K562 (cell line): ENCODE measurements around the gene PKD1. TPM values are rescaled to one million over a fixed set of nuclear protein-coding genes. Genes with fewer than 3 reads are reported as not detected.
"Not testable (repeated sequence)": the region's sequence is repeated elsewhere in the genome, so short reads cannot be mapped to it uniquely, and the experiment has no call there.

ENCODE experiments used
- BHLHE40 ChIP-seq: IDR thresholded peaks from 2 replicates; pipeline ENCODE4 v1.6.1; 2011; ENCODE audit warnings: low read length, improper control_type of control experiment
- ESRRA ChIP-seq: fragments of 450-650 bp; IDR thresholded peaks from 2 replicates; pipeline ENCODE4 v1.6.1; 2014; ENCODE audit warnings: low read depth, mild to moderate bottlenecking, moderate library complexity, borderline replicate concordance
- FOXK2 ChIP-seq, 2 experiments: fragments of 450-650 bp; IDR thresholded peaks in 1 of 2; conservative IDR thresholded peaks in 1 of 2; 2 replicates each; pipeline ENCODE4 v1.6.1; 2016; ENCODE audit warnings: low read depth in 2 of 2, mild to moderate bottlenecking in 1 of 2
- GMEB1 ChIP-seq: fragments of 250-450 bp; sonication (Bioruptor Pico); IDR thresholded peaks from 2 replicates; pipeline ENCODE4 v1.4.0; 2020; ENCODE audit warnings: mild to moderate bottlenecking
- HMGN3 ChIP-seq: IDR thresholded peaks from 2 replicates; pipeline ENCODE4 v1.6.1; 2011; ENCODE audit warnings: borderline replicate concordance, low read depth, mild to moderate bottlenecking, mixed read lengths, low read length; ENCODE audit not compliant: insufficient read length; ENCODE audit errors: extremely low read depth
- MAX ChIP-seq: sonication (generic); formaldehyde crosslinking; IDR thresholded peaks from 2 replicates; pipeline ENCODE4 v1.9.0; 2022; ENCODE audit warnings: mild to moderate bottlenecking, missing genetic modification reagents
- MYC ChIP-seq, 2 experiments: fragments of 250-450 bp in 1 of 2; sonication (Bioruptor Pico) in 1 of 2; IDR thresholded peaks; 2 replicates each; pipeline versions ENCODE4 v1.5.1 to v1.6.1; 2012 to 2021; ENCODE audit warnings: low read depth in 2 of 2, borderline replicate concordance in 1 of 2, improper control_type of control experiment in 1 of 2, low read length in 1 of 2, mild to moderate bottlenecking in 1 of 2, moderate library complexity in 1 of 2
- POLR2A ChIP-seq: fragments of 450-650 bp; conservative IDR thresholded peaks from 2 replicates; pipeline ENCODE4 v1.6.1; 2016
- SRF ChIP-seq, 2 experiments: fragments of 250-450, 450-650 bp in 1 of 2; sonication (Bioruptor Pico) in 1 of 2; sonication (generic) in 1 of 2; formaldehyde crosslinking; IDR thresholded peaks; 2 replicates each; pipeline versions ENCODE4 v1.5.0 to v1.5.1; 2020 to 2022; ENCODE audit warnings: mild to moderate bottlenecking in 1 of 2, missing genetic modification reagents in 1 of 2
- TARDBP ChIP-seq: fragments of 450-650 bp; IDR thresholded peaks from 2 replicates; pipeline ENCODE4 v1.6.1; 2016
- polyA plus RNA-seq, 8 experiments: library from polyadenylated mRNA; depleted of rRNA in 4 of 8; stranded (reverse) in 5 of 8; unstranded in 3 of 8; fragments of >200 nt; fragmentation: Nextera tagmentation in 2 of 8; fragmentation: Illumina TruSeq in 1 of 8; extraction: Ambion mirVana in 2 of 8; extraction: Trizol in 1 of 8; gene quantifications; 2 replicates each; pipeline versions ENCODE4 v1.2.1 to v1.2.3, GENCODE V29; 2011 to 2014; ENCODE audit warnings: inconsistent platforms in 1 of 8, missing spikeins in 1 of 8
- total RNA-seq, 7 experiments: library from RNA; depleted of rRNA in 6 of 7; stranded (reverse); fragments of >200 nt in 6 of 7; fragmentation: Illumina TruSeq in 2 of 7; extraction: Trizol in 2 of 7; gene quantifications; 2 replicates each; pipeline versions ENCODE4 v1.2.1 to v1.2.3, GENCODE V29; 2011 to 2021; ENCODE audit warnings: low replicate concordance in 1 of 7

Gene PKD1
- total and polyA plus RNA-seq, 9 of the 15 experiments (the other 6 are each of a cell fraction or from before 2014, with no cell fraction given): 0.23 to 93.5 (median 12.6) TPM

GRCh38 chr16:2135770-2136490 is at the start of gene PKD1 (continued):
- TF ChIP-seq SRF (CRISPR knock-in tag; IDR thresholded peaks at IDR 0.05) (peak in 1 of 2 experiments; percentile 34; a peak in 1 of 4 replicates), FOXK2 (conservative IDR thresholded peaks at IDR 0.05 in 1 of 2, IDR thresholded peaks at IDR 0.05 in 1 of 2; ENCODE audit: low read depth in 2 of 2) (0 out of 4 replicates have a peak, but pooled peaks of 1 of the 2 experiments have one; percentile 14), POLR2A (peak; percentile 80), HMGN3 (peak; percentile 34), MYC (IDR thresholded peaks at IDR 0.05; ENCODE audit: low read depth, low read length) (peak; percentile 50; the same call in 1 of the 2 replicates), MAX (peak; percentile 67), BHLHE40 (peak; percentile 87), GMEB1 (CRISPR knock-in tag) (peak; percentile 78), ESRRA (peak; percentile 41; the same call in 1 of the 2 replicates), TARDBP (peak; percentile 76; the same call in 1 of the 2 replicates)
- TF ChIP-seq MYC (CRISPR knock-in tag; IDR thresholded peaks at IDR 0.05; ENCODE audit: borderline replicate concordance, low read depth): not testable (repeated sequence)
